Measurements from ENCODE around the gene TNNT3. TPM values are rescaled to one million over a fixed set of nuclear protein-coding genes. Genes with fewer than 3 reads are reported as not detected.
A peak's percentile ranks its signal among the peaks of the same experiment; 100 is the strongest.

TNNT3 gene
- 1 to 10 TPM; 3.5 to 8.2 (median 3.6) TPM for total RNA-seq

DNA sequence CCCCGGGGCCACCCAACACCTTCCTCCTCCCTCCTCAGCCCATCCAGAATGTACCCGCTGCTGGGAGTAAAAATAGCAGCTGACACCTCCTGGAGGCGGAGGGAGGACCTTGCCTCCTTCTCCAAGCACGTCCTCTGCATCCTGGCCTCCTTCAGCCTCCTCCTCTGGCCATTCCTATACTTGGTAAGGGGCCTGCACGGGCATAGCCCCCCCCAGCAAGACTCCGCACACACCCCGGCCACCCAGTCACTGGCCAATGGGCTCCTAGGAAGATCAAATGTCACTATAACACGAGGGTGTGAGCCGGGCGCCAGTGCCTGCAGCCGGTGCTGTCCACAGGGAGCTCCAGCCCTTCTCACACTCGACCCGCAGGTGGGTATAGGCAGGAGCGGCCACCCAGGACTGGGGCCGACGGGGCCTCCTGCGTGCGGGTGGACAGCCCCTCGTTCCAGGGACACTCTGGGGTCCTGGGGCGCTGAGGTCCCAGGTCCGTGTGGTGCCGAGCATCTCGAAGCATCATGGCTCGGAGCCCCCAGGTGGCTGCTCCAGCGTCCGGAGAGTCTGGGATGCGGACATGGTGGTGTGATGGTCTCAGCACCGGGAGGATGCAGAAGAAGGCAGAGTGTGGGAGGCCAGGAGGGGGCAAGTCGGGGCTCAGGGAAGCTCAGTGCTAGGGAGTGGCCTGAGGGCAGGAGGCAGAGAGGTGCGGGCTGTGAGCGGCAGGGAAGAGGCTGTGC is at the start of gene TNNT3:
TSS of gene TNNT3 (plus strand) at position 313 of the 737 bp plus-strand sequence. CDS start 3,172 bp downstream, outside the sequence.
- TF ChIP-seq, protein P1, sequence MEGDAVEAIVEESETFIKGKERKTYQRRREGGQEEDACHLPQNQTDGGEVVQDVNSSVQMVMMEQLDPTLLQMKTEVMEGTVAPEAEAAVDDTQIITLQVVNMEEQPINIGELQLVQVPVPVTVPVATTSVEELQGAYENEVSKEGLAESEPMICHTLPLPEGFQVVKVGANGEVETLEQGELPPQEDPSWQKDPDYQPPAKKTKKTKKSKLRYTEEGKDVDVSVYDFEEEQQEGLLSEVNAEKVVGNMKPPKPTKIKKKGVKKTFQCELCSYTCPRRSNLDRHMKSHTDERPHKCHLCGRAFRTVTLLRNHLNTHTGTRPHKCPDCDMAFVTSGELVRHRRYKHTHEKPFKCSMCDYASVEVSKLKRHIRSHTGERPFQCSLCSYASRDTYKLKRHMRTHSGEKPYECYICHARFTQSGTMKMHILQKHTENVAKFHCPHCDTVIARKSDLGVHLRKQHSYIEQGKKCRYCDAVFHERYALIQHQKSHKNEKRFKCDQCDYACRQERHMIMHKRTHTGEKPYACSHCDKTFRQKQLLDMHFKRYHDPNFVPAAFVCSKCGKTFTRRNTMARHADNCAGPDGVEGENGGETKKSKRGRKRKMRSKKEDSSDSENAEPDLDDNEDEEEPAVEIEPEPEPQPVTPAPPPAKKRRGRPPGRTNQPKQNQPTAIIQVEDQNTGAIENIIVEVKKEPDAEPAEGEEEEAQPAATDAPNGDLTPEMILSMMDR (IDR thresholded peaks at IDR 0.05) = no peak
- TF ChIP-seq POLR2AphosphoS5 (IDR thresholded peaks at IDR 0.05) (no peak), POLR2A (IDR thresholded peaks at IDR 0.05) (no peak)
- Histone ChIP-seq H3K4me1 (no peaks in the 10 kb centered on the region), H3K27ac (peak within 1 kb of the TSS; percentile 25 to 93), H3K4me3 (no peak within 1 kb of the TSS), H3K36me3 (no peaks in the 10 kb centered on the region), H3K9me3 (no peaks in the 10 kb centered on the region), H3K27me3 (no peaks in the 10 kb centered on the region)
- DNase-seq (ENCODE audit: low spot score in 2 of 2) = no peak
- intact Hi-C loops (cut with DNase I; ENCODE audit: low total_unique reads) = no loop called here

DNA sequence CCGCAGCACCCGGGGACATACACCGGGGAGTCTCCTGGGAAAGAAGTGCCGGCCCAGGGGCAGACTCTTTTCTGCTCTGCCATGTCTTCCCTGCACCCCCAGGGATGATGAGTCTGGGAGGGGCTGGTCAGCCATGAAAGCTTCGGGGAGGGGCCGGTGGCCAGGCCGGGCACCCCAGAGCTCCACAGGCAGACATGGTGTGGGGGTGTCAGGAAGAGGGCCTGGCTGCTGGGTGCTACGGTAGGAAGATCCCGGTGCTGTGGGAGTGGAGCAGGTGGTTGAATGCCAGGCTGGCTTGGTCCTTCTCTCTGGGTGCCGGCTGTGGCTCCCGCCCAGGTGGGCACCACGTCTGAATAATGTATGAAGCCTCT is 49.2 kb upstream of the TNNT3 start:
- TF ChIP-seq, protein P1 (IDR thresholded peaks at IDR 0.05) = no peak
- TF ChIP-seq POLR2AphosphoS5 (IDR thresholded peaks at IDR 0.05) (no peak), POLR2A (IDR thresholded peaks at IDR 0.05) (no peak)
- intact Hi-C loops (cut with DNase I; ENCODE audit: low total_unique reads) = no loop called here
- DNase-seq (ENCODE audit: low spot score in 2 of 2) = no peak
- no peaks in the 10 kb centered on the region for H3K27me3 ChIP-seq
- no peaks in the 10 kb centered on the region for H3K36me3 ChIP-seq
- H3K27ac ChIP-seq = peak overlapping the region in 1 of 2 donors; percentile 97
- H3K4me1 ChIP-seq = no peaks in the 10 kb centered on the region
- no peaks in the 10 kb centered on the region for H3K9me3 ChIP-seq
- peak overlapping the region; percentile 40 to 55 (median 40) for H3K4me3 ChIP-seq

DNA sequence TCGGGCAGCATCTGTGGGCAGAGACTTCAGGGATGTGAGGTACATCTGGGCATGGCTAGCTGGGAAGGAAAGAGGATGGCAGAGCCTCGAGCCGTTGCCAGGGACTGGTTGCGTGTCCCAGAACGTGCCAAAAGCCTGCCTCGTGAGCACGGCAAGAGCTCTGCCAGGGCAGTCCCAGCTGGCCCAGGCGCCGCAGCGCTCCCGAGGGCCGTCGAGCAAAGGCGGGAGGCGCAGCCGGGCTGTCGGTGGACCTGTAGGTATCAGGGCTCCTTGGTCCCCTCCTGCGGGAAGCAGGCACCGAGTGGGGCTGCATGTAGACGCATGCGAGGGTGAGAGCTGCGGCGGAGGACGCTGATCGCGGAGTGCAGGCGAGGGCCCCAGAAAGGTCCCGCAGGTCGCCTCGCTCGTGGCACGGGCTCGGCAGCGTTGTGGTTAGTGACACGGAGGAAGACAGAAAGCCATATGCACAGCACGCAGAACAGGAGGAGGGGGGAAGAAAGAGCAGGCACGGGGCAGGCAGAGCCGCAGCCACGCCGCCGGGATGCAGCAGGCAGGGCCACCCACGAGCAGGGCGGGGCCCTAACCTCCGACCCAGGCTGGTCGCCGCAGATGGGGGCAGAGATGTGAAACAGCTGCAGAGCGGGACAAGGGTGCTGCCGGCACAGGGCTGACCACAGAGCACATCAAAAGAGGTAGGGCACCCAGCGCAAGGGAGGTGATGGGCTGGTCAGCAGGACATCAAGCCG is 48.6 kb upstream of the TNNT3 start:
- Histone ChIP-seq H3K27me3 (no peaks in the 10 kb centered on the region), H3K4me1 (no peaks in the 10 kb centered on the region), H3K9me3 (no peaks in the 10 kb centered on the region), H3K4me3 (peak overlapping the region; percentile 40 to 55 (median 40)), H3K27ac (peak overlapping the region; percentile 50 to 97), H3K36me3 (no peaks in the 10 kb centered on the region)
- TF ChIP-seq POLR2AphosphoS5 (IDR thresholded peaks at IDR 0.05) (no peak), POLR2A (IDR thresholded peaks at IDR 0.05) (no peak)
- TF ChIP-seq, protein P1 (IDR thresholded peaks at IDR 0.05) = no peak
- intact Hi-C loops (cut with DNase I; ENCODE audit: low total_unique reads) = no loop called here
- DNase-seq (ENCODE audit: low spot score in 2 of 2) = no peak

DNA sequence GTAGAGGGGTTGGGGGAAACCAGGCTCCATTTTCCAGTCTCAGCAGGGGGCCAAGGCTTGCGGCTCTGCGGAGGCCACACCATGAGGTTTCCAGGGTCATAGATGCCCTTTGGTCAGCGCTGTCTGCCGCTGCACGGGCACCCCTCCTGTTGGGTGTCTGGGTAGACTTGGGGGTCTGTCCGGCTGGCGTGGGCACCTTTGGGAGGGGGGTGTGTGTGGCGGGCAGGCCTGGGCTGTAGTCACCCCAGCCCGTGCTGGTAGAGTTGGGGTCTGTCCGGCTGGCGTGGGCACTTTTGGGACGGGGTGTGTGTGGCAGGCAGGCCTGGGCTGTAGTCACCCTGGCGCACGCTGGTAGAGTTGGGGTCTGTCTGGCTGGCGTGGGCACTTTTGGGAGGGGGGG is 48.0 kb upstream of the TNNT3 start:
- intact Hi-C loops (cut with DNase I; ENCODE audit: low total_unique reads) = no loop called here
- peak overlapping the region; percentile 40 to 55 (median 40) for H3K4me3 ChIP-seq

DNA sequence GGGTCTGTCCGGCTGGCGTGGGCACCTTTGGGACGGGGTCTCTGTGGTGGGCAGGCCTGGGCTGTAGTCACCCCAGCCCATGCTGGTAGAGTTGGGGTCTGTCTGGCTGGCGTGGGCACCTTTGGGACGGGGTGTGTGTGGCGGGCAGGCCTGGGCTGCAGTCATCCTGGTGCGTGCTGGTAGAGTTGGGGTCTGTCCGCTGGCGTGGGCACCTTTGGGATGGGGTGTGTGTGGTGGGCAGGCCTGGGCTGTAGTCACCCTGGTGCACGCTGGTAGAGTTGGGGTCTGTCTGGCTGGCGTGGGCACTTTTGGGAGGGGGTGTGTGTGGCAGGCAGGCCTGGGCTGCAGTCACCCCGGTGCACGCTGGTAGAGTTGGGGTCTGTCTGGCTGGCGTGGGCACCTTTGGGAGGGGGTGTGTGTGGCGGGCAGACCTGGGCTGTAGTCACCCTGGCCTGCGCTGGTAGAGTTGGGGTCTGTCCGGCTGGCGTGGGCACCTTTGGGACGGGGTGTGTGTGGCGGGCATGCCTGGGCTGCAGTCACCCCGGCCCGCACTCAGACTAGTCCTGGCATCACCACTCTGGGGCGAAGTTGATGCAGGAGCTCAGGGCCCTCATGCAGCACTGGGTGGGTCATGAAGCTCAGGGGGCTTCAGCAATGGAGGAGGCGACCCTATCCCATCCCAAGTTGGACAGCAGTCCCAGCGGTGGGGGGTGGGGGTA is 47.1 kb upstream of the TNNT3 start:
- intact Hi-C loops (cut with DNase I; ENCODE audit: low total_unique reads) = no loop called here
- no peak for DNase-seq (ENCODE audit: low spot score in 2 of 2)
- Histone ChIP-seq H3K27ac (peak overlapping the region in 1 of 2 donors; percentile 97), H3K4me1 (peaks cover 0 to 7% of the 10 kb centered on the region in 2 donors), H3K36me3 (no peaks in the 10 kb centered on the region), H3K27me3 (no peaks in the 10 kb centered on the region), H3K4me3 (peak overlapping the region; percentile 40 to 55 (median 40)), H3K9me3 (no peaks in the 10 kb centered on the region)
- TF ChIP-seq POLR2AphosphoS5 (IDR thresholded peaks at IDR 0.05) (no peak), POLR2A (IDR thresholded peaks at IDR 0.05) (no peak)
- TF ChIP-seq, protein P1 (IDR thresholded peaks at IDR 0.05) = no peak

More for the DNA sequence above, 48.0 kb upstream of the TNNT3 start:
- Histone ChIP-seq H3K9me3 (no peaks in the 10 kb centered on the region), H3K36me3 (no peaks in the 10 kb centered on the region), H3K4me1 (peaks cover 0 to 3% of the 10 kb centered on the region in 2 donors), H3K27me3 (no peaks in the 10 kb centered on the region), H3K27ac (peak overlapping the region; percentile 50 to 97)
- no peak for DNase-seq (ENCODE audit: low spot score in 2 of 2)
- TF ChIP-seq POLR2A (IDR thresholded peaks at IDR 0.05) (no peak), POLR2AphosphoS5 (IDR thresholded peaks at IDR 0.05) (no peak)
